ENCODE data around the gene WDR90. TPM values are rescaled to one million over a fixed set of nuclear protein-coding genes. Genes with fewer than 3 reads are reported as not detected.
"Not testable (repeated sequence)": the region's sequence is repeated elsewhere in the genome, so short reads cannot be mapped to it uniquely, and the experiment has no call there.

Gene WDR90
- total and polyA plus RNA-seq, 2 of the 13 experiments (the other 11 are each of a cell fraction or from before 2014, with no cell fraction given), result 14.9 to 28.9 TPM

GRCh38 chr16:712740-713250 lies 63.6 kb downstream of the WDR90 start (continued):
- TF ChIP-seq ZNF614 (CRISPR knock-in tag; IDR thresholded peaks at IDR 0.05; ENCODE audit: borderline replicate concordance) (peak; percentile 86; the same call in 1 of the 2 replicates), ZNF788 (CRISPR knock-in tag; IDR thresholded peaks at IDR 0.05; ENCODE audit: borderline replicate concordance) (peak; percentile 23; the same call in 1 of the 2 replicates), SP5 (CRISPR knock-in tag; IDR thresholded peaks at IDR 0.05; ENCODE audit: borderline replicate concordance, low read depth) (peak; percentile 37; the same call in 1 of the 2 replicates), EP300 (IDR thresholded peaks at IDR 0.05; ENCODE audit: low read depth in 2 of 2, low read length in 2 of 2) (0 out of 4 replicates have a peak, but pooled peaks of 1 of the 2 experiments have one; percentile 21), EP300 (CRISPR knock-in tag; IDR thresholded peaks at IDR 0.05; ENCODE audit: borderline replicate concordance) (peak; percentile 31; the same call in 1 of the 2 replicates), CEBPB (IDR thresholded peaks at IDR 0.05; ENCODE audit: borderline replicate concordance, low read depth, low read length) (peak; percentile 81), ZFP91 (CRISPR knock-in tag; IDR thresholded peaks at IDR 0.05; ENCODE audit: borderline replicate concordance) (0 out of 2 replicates have a peak, but pooled peaks have one; percentile 33), SALL1 (CRISPR knock-in tag; IDR thresholded peaks at IDR 0.05) (peak; percentile 25; the same call in 1 of the 2 replicates), REPIN1 (CRISPR knock-in tag; IDR thresholded peaks at IDR 0.05; ENCODE audit: borderline replicate concordance, low read depth) (0 out of 2 replicates have a peak, but pooled peaks have one; percentile 31), BCL3 (CRISPR knock-in tag; IDR thresholded peaks at IDR 0.05) (0 out of 2 replicates have a peak, but pooled peaks have one; percentile 30), TBX3 (IDR thresholded peaks at IDR 0.05; ENCODE audit: borderline replicate concordance) (peak; percentile 58; the same call in 1 of the 2 replicates), ZNF263 (CRISPR knock-in tag; IDR thresholded peaks at IDR 0.05) (peak; percentile 37; the same call in 1 of the 2 replicates), JUN (CRISPR knock-in tag; IDR thresholded peaks at IDR 0.05) (peak; percentile 25; the same call in 1 of the 2 replicates), ZNF792 (CRISPR knock-in tag; IDR thresholded peaks at IDR 0.05) (peak; percentile 27; the same call in 1 of the 2 replicates), ZNF580 (CRISPR knock-in tag; IDR thresholded peaks at IDR 0.05; ENCODE audit: borderline replicate concordance, low read depth) (0 out of 2 replicates have a peak, but pooled peaks have one; percentile 43), HDAC1 (CRISPR knock-in tag; IDR thresholded peaks at IDR 0.05) (peak; percentile 45; the same call in 1 of the 2 replicates), PHF21A (CRISPR knock-in tag; IDR thresholded peaks at IDR 0.05) (peak; percentile 58; the same call in 1 of the 2 replicates), MXD3 (CRISPR knock-in tag; IDR thresholded peaks at IDR 0.05) (0 out of 2 replicates have a peak, but pooled peaks have one; percentile 13), TFE3 (CRISPR knock-in tag; IDR thresholded peaks at IDR 0.05) (peak; percentile 83; the same call in 1 of the 2 replicates), SOX13 (CRISPR knock-in tag; conservative IDR thresholded peaks at IDR 0.05 in 1 of 2, IDR thresholded peaks at IDR 0.05 in 1 of 2) (peak in 1 of 2 experiments; percentile 26; a peak in 1 of 4 replicates), FOXO1 (CRISPR knock-in tag; IDR thresholded peaks at IDR 0.05) (peak; percentile 15; the same call in 1 of the 2 replicates), ZNF350 (CRISPR knock-in tag; IDR thresholded peaks at IDR 0.05; ENCODE audit: borderline replicate concordance, low read depth) (peak; percentile 65; the same call in 1 of the 2 replicates), MLX (CRISPR knock-in tag; IDR thresholded peaks at IDR 0.05) (0 out of 2 replicates have a peak, but pooled peaks have one; percentile 24)
- TF ChIP-seq SOX13 (IDR thresholded peaks at IDR 0.05), result not testable (repeated sequence)
